ENCODE results near the gene CASZ1. TPM values are rescaled to one million over a fixed set of nuclear protein-coding genes. Genes with fewer than 3 reads are reported as not detected.

Gene CASZ1
- total and polyA plus RNA-seq, 4 experiments from 2014 or later, result 0.13 to 8.8 (median 4.7) TPM

DNA sequence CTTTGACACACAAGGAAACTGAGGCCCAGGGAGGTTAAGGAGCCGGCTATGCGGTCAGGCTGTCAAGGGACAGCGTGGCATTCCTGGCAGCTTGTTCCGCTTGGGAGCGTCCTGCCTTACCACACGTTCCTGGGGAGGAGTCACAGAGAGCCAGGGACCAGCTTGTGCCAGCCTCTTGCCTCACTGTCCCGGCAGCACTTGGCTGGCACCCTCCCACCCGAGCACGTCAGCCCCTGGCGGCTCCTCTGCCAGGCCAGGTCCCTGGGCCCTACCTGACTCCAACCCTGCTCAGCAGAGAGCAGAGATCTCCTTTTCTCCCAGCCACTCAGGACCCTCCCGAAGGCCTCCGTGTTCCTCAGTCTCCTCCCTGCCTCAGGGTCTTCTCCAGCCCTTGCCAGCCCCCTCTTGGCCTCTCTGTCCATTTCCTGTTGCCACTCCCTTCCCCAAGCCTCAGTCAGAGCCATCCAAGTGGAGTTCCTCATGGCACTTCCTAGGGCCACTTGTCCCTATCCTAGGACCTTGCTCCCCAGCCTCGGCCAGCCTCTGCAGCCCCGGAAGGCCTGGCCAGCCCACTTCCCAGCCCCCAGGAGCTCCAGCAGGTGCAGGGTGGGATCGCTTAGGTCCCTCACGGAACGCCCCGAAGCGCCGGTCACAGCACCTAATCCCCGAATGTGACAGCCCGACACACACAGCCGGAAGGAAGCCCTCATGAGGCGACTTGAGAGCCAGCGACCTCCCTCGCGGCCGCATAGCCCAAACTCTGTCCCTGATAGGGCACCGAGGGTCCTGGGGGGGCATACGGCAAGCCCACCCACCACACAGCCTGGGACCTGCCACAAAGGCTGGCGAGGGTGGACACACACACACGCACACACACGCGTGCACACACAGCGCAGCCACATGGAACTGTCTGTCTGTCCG, 130.3 kb downstream of the CASZ1 start:
- peaks cover 0 to 8% of the 10 kb centered on the region in 2 donors for H3K36me3 Mint-ChIP-seq
- H3K27ac ChIP-seq (ENCODE audit: low read depth, low read length), result no peak overlapping the region
- intact Hi-C loops (cut with micrococcal nuclease), result no loop called here
- H3K9me3 ChIP-seq (ENCODE audit: control insufficient read depth in 1 of 2, low read length in 2 of 2), result no peaks in the 10 kb centered on the region
- no peaks in the 10 kb centered on the region for H3K27me3 ChIP-seq (ENCODE audit: insufficient read depth, low read length)
- no peaks in the 10 kb centered on the region for H3K36me3 ChIP-seq (ENCODE audit: insufficient read depth, low read length)
- no peaks in the 10 kb centered on the region for H3K4me1 ChIP-seq (ENCODE audit: insufficient read depth, low read length)
- ChIA-PET CTCF (ENCODE audit: partially characterized antibody) (no interaction called here), POLR2A (ENCODE audit: partially characterized antibody) (no interaction called here)
- H3K27me3 Mint-ChIP-seq, result no peaks in the 10 kb centered on the region
- no peak for DNase-seq
- no peaks in the 10 kb centered on the region for H3K9me3 Mint-ChIP-seq
- H3K4me3 Mint-ChIP-seq, result no peak overlapping the region
- peaks cover 0 to 3% (median 0%) of the 10 kb centered on the region in 4 donors for H3K4me1 Mint-ChIP-seq
- H3K4me3 ChIP-seq (ENCODE audit: low read length in 2 of 2), result no peak overlapping the region
- H3K27ac Mint-ChIP-seq, result peak overlapping the region in 2 of 7 donors; percentile 64 to 75

- intact Hi-C loops (cut with micrococcal nuclease), result no loop called here
- no peaks in the 10 kb centered on the region for H3K36me3 ChIP-seq (ENCODE audit: insufficient read depth, low read length)
- H3K27ac Mint-ChIP-seq, result no peak overlapping the region
- H3K36me3 Mint-ChIP-seq, result peaks cover 0 to 8% of the 10 kb centered on the region in 2 donors
- POLR2A ChIA-PET (ENCODE audit: partially characterized antibody), result no interaction called here
- no peak overlapping the region for H3K4me3 ChIP-seq (ENCODE audit: low read length in 2 of 2)
- H3K27me3 ChIP-seq (ENCODE audit: insufficient read depth, low read length), result no peaks in the 10 kb centered on the region
- H3K27ac ChIP-seq (ENCODE audit: low read depth, low read length), result no peak overlapping the region
- DNase-seq, result no peak
- no peaks in the 10 kb centered on the region for H3K27me3 Mint-ChIP-seq
- H3K4me1 Mint-ChIP-seq, result peaks cover 0 to 3% (median 0%) of the 10 kb centered on the region in 4 donors
- H3K4me1 ChIP-seq (ENCODE audit: insufficient read depth, low read length), result no peaks in the 10 kb centered on the region
- CTCF ChIA-PET (ENCODE audit: partially characterized antibody), result no interaction called here
- no peaks in the 10 kb centered on the region for H3K9me3 ChIP-seq (ENCODE audit: control insufficient read depth in 1 of 2, low read length in 2 of 2)
- no peak overlapping the region for H3K4me3 Mint-ChIP-seq
- H3K9me3 Mint-ChIP-seq, result no peaks in the 10 kb centered on the region
These were observed 131.2 kb downstream of the CASZ1 start for GRCh38 chr1:10665226-10665625.

DNA sequence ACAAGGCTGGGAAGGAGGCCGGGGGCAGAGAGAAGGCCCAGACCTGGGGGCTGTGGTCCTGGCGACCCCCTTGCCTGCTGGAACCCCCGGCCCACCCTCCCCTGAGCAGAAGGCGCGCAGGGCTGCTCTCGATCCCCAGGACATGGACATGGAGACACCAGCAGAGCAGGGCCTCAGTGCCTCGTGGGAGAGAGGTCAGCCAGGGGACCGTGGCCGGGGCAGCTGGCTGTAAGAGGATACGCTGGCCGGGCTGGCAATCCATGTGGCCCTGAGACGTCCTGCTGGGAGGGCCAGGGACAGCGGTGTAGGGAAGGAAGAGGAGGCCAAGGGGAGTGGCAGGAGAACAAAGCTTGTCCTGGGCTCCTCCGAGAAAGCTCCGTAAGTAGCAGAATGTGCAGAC, 132.2 kb downstream of the CASZ1 start:
- Histone ChIP-seq H3K27ac (ENCODE audit: low read depth, low read length) (no peak overlapping the region), H3K36me3 (ENCODE audit: insufficient read depth, low read length) (no peaks in the 10 kb centered on the region), H3K4me3 (ENCODE audit: low read length in 2 of 2) (no peak overlapping the region), H3K9me3 (ENCODE audit: control insufficient read depth in 1 of 2, low read length in 2 of 2) (no peaks in the 10 kb centered on the region), H3K27me3 (ENCODE audit: insufficient read depth, low read length) (no peaks in the 10 kb centered on the region), H3K4me1 (ENCODE audit: insufficient read depth, low read length) (no peaks in the 10 kb centered on the region)
- Mint-ChIP-seq H3K36me3 (peaks cover 0 to 10% of the 10 kb centered on the region in 2 donors), H3K27ac (no peak overlapping the region), H3K27me3 (no peaks in the 10 kb centered on the region), H3K9me3 (no peaks in the 10 kb centered on the region), H3K4me3 (no peak overlapping the region), H3K4me1 (peaks cover 0 to 3% (median 0%) of the 10 kb centered on the region in 4 donors)
- ChIA-PET CTCF (ENCODE audit: partially characterized antibody) (no interaction called here), POLR2A (ENCODE audit: partially characterized antibody) (no interaction called here)
- intact Hi-C loops (cut with micrococcal nuclease), result no loop called here
- no peak for DNase-seq

- H3K27ac Mint-ChIP-seq, result no peak overlapping the region
- Histone ChIP-seq H3K9me3 (ENCODE audit: control insufficient read depth in 1 of 2, low read length in 2 of 2) (no peaks in the 10 kb centered on the region), H3K27ac (ENCODE audit: low read depth, low read length) (no peak overlapping the region), H3K36me3 (ENCODE audit: insufficient read depth, low read length) (no peaks in the 10 kb centered on the region), H3K27me3 (ENCODE audit: insufficient read depth, low read length) (no peaks in the 10 kb centered on the region), H3K4me1 (ENCODE audit: insufficient read depth, low read length) (no peaks in the 10 kb centered on the region), H3K4me3 (ENCODE audit: low read length in 2 of 2) (no peak overlapping the region)
- POLR2A ChIA-PET (ENCODE audit: partially characterized antibody), result no interaction called here
- no peaks in the 10 kb centered on the region for H3K9me3 Mint-ChIP-seq
- intact Hi-C loops (cut with micrococcal nuclease), result no loop called here
- peaks cover 0 to 4% (median 0%) of the 10 kb centered on the region in 4 donors for H3K4me1 Mint-ChIP-seq
- no peaks in the 10 kb centered on the region for H3K27me3 Mint-ChIP-seq
- CTCF ChIA-PET (ENCODE audit: partially characterized antibody), result no interaction called here
- H3K4me3 Mint-ChIP-seq, result no peak overlapping the region
- no peak for DNase-seq
- peaks cover 0 to 13% of the 10 kb centered on the region in 2 donors for H3K36me3 Mint-ChIP-seq
These were observed 132.8 kb downstream of the CASZ1 start for GRCh38 chr1:10663678-10664035.

GRCh38 chr1:10662824-10663677, 133.4 kb downstream of the CASZ1 start:
- ChIA-PET POLR2A (ENCODE audit: partially characterized antibody) (no interaction called here), CTCF (ENCODE audit: partially characterized antibody) (no interaction called here)
- Histone ChIP-seq H3K4me1 (ENCODE audit: insufficient read depth, low read length) (no peaks in the 10 kb centered on the region), H3K27me3 (ENCODE audit: insufficient read depth, low read length) (no peaks in the 10 kb centered on the region), H3K36me3 (ENCODE audit: insufficient read depth, low read length) (no peaks in the 10 kb centered on the region), H3K4me3 (ENCODE audit: low read length in 2 of 2) (no peak overlapping the region), H3K27ac (ENCODE audit: low read depth, low read length) (no peak overlapping the region), H3K9me3 (ENCODE audit: control insufficient read depth in 1 of 2, low read length in 2 of 2) (no peaks in the 10 kb centered on the region)
- Mint-ChIP-seq H3K9me3 (no peaks in the 10 kb centered on the region), H3K4me1 (peaks cover 0 to 4% (median 0%) of the 10 kb centered on the region in 4 donors), H3K36me3 (peaks cover 0 to 13% of the 10 kb centered on the region in 2 donors), H3K4me3 (no peak overlapping the region), H3K27ac (no peak overlapping the region), H3K27me3 (no peaks in the 10 kb centered on the region)
- intact Hi-C loops (cut with micrococcal nuclease), result no loop called here
- no peak for DNase-seq

DNA sequence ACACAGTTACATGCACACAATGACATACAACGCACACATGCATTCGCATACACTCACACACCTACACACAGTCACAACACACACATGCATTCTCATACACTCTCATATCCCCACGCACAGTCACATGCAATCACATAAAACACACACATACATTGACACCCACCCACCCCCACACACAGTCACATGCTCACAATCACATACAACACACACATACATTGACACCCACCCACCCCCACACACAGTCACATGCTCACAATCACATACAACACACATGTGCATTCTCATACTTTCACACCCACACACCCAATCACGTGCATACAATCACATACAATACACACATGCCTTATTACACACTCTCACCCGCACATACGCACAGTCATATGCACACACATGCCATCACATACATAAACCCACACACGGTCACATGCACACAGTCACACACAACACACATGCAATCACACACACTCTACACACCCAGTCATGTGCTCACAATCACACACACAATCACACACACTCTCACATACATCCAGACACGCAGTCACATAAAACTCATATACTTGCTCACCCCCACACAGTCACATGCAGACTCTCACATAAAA, 134.3 kb downstream of the CASZ1 start:
- Mint-ChIP-seq H3K27me3 (no peaks in the 10 kb centered on the region), H3K4me1 (peaks cover 0 to 4% (median 0%) of the 10 kb centered on the region in 4 donors), H3K27ac (no peak overlapping the region), H3K36me3 (peaks cover 0 to 13% of the 10 kb centered on the region in 2 donors), H3K4me3 (no peak overlapping the region), H3K9me3 (no peaks in the 10 kb centered on the region)
- ChIA-PET CTCF (ENCODE audit: partially characterized antibody) (no interaction called here), POLR2A (ENCODE audit: partially characterized antibody) (no interaction called here)
- Histone ChIP-seq H3K36me3 (ENCODE audit: insufficient read depth, low read length) (no peaks in the 10 kb centered on the region), H3K9me3 (ENCODE audit: control insufficient read depth in 1 of 2, low read length in 2 of 2) (no peaks in the 10 kb centered on the region), H3K27ac (ENCODE audit: low read depth, low read length) (no peak overlapping the region), H3K4me1 (ENCODE audit: insufficient read depth, low read length) (no peaks in the 10 kb centered on the region), H3K27me3 (ENCODE audit: insufficient read depth, low read length) (no peaks in the 10 kb centered on the region), H3K4me3 (ENCODE audit: low read length in 2 of 2) (no peak overlapping the region)
- intact Hi-C loops (cut with micrococcal nuclease), result no loop called here
- DNase-seq, result no peak

DNA sequence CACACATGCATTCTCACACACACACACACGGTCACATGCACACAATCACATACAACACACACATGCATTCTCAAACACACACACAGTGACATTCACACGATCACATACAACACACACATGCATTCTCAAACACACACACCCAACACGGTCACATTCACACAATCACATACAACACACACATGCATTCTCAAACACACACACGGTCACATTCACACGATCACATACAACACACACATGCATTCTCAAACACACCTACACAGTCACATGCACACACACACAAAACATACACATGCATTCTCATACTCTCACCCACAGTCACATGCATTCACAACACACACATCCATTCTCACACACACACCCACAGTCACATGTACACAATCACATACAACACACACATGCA, 135.0 kb downstream of the CASZ1 start:
- Histone ChIP-seq H3K9me3 (ENCODE audit: control insufficient read depth in 1 of 2, low read length in 2 of 2) (no peaks in the 10 kb centered on the region), H3K4me1 (ENCODE audit: insufficient read depth, low read length) (no peaks in the 10 kb centered on the region), H3K27ac (ENCODE audit: low read depth, low read length) (no peak overlapping the region), H3K27me3 (ENCODE audit: insufficient read depth, low read length) (no peaks in the 10 kb centered on the region), H3K4me3 (ENCODE audit: low read length in 2 of 2) (no peak overlapping the region), H3K36me3 (ENCODE audit: insufficient read depth, low read length) (no peaks in the 10 kb centered on the region)
- Mint-ChIP-seq H3K27ac (no peak overlapping the region), H3K36me3 (peaks cover 0 to 13% of the 10 kb centered on the region in 2 donors), H3K9me3 (no peaks in the 10 kb centered on the region), H3K4me1 (peaks cover 0 to 4% (median 0%) of the 10 kb centered on the region in 4 donors), H3K27me3 (no peaks in the 10 kb centered on the region), H3K4me3 (no peak overlapping the region)
- DNase-seq, result no peak
- CTCF ChIA-PET (ENCODE audit: partially characterized antibody), result no interaction called here
- POLR2A ChIA-PET (ENCODE audit: partially characterized antibody), result no interaction called here
- intact Hi-C loops (cut with micrococcal nuclease), result no loop called here
